Esophagus muscularis mucosa (tissue), 4 donors: ENCODE measurements around the gene WDR70.
"Not testable (repeated sequence)": the region's sequence is repeated elsewhere in the genome, so short reads cannot be mapped to it uniquely, and the experiment has no call there.

Experiments used
- CTCF ChIP-seq, 3 experiments: fragments of 200-600 bp in 2 of 3; fragments of 450-650 bp in 1 of 3; sonication (generic) in 2 of 3; IDR thresholded peaks; one replicate each; pipeline ENCODE4 v1.5.1; 2017 to 2019; ENCODE audit warnings: antibody characterized with exemption in 3 of 3, mild to moderate bottlenecking in 2 of 3, moderate library complexity in 1 of 3
- EP300 ChIP-seq: sonication (generic); formaldehyde crosslinking; IDR thresholded peaks from one replicate; pipeline ENCODE4 v1.6.1; 2017; ENCODE audit warnings: antibody characterized with exemption
- POLR2A ChIP-seq: fragments of 450-650 bp; IDR thresholded peaks from one replicate; pipeline ENCODE4 v1.6.1; 2017; ENCODE audit warnings: antibody characterized with exemption, moderate library complexity, mild to moderate bottlenecking, low read depth
- POLR2AphosphoS5 ChIP-seq, 2 donors: sonication (generic); formaldehyde crosslinking; IDR thresholded peaks; one replicate each; pipeline ENCODE4 v1.6.1; 2017; ENCODE audit warnings: antibody characterized with exemption in 2 of 2

DNA sequence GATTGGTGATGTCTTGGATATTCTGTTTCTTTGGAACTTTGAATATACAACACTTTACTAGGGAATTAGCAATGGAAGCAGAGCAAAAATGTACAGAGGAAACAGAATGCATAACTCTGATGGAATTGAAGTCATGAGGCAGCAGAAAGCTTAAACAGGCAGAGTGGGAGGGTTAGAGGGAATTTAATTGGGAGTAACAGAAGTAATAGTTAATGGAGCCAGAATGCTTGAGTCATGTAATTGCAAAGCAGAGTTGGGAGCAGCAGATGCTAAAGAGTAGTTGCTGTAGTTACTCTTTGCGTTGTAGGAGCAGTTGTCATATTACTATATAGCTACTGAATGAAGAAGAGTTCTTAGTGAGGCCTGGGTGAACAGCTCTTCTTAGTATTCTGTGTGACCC is 90.3 kb downstream of the WDR70 start:
- TF ChIP-seq CTCF (IDR thresholded peaks at IDR 0.05); POLR2A; EP300; POLR2AphosphoS5 (IDR thresholded peaks at IDR 0.05): not testable (repeated sequence)
